Activated effector memory CD4-positive, alpha-beta T cell treated with Interleukin-2 at 50 U/mL for 16 hours (primary cell): ENCODE results near the gene RASSF8.

Source experiments
- DNase-seq: peaks from one replicate; pipeline ENCODE4 v3.0.0-alpha.2; 2020

RASSF8 gene

DNA sequence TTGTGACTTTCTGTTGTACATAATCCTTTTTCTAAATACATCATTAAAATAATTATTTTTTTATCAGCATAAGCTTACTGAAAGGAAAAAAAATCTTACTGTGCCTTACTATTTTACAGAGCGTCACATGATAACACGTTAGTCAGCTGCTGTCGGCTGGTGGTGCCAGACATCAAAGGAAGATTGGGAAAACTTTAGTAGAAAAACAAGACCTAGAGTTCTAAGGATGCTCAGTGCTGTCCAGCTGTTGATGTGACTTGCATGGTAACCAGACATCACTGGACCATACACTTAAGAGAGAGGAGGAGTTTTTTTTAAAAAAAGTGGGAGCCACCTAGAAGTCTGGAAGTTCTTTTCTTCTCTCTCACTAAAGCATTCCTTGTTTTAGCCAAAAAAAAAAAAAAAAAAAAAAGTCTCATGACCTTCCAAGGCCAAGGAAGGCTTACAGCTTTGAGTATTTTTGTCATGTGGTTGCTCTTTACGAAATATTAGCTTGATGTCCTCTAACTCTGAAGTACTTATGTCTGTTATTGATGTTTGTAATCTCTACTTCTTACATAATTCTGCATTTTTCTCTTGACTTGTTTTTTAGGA lies 4.5 kb downstream of the RASSF8 start:
- DNase-seq, result no peak

DNA sequence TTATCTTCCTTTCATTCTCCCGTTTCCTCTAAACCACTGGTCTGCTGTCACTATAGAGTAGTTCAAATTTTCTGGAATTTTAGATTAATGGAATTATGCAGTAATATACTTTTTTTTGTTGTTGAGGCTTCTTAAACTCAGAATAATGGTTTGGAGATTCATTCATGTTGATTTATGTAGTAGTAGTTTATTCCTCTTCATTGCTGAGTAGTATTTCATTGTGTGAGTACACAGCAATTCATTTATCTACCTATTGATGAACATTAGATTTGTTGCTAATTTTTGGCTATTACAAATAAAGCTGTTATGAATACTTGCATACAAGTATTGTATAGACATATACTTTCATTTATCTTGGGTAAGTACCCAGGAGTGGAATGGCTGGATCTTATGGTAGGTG lies 7.2 kb downstream of the RASSF8 start:
- DNase-seq, result no peak

DNA sequence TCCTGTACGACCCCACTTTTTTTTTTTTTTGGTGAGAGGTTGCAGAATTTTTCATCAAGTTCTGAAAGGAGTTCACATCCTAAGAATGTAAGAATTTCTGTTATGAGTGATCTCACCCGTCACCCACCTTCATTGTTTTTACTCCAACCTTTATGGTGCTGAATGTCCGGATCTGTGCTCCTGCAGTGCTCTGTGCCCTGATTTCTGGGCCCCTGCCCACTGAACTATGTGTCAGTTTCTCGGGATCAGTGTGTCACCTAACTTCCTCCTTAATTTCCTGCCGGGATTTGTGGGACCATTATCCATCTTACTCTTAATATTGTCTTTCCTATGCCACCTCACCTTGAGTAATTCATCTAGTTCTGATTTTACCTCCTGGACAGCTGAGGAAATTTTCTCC lies 11.6 kb downstream of the RASSF8 start:
- DNase-seq, result no peak

DNA sequence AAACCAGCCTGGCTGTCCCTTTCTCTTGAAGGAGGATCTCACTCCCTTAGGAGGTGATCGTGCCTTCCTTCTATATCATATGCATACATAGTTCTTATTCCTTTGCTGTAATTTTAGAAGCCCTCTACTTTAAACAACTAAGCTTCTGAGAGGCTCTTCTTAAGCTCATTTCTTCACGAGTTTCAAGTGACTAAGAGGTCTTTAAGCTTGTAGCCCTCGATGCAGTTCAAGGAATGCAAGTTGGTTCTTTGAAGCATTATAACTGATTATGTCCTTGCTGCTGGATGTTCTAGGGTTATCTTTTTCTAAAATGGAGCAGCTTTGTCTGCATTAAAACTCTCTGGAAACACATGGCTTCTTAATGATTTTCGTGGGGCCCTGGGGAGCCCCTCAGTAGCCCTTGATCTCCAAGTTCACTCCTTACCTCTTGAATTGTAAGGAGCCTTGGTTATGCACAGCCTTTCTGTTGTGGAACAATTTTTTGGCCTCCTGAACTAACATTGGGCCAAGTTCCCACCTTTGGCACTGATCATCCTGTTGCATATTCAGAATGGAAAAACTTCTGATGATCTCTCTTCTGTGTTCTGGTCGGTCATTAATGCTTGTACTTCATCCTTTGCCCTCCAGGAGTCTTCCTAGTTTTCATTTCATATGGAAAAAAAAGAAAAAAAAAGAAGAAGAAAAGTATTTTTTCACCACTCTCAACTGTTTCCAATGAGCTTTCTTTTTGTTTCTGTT lies 12.6 kb downstream of the RASSF8 start:
- DNase-seq, result no peak

DNA sequence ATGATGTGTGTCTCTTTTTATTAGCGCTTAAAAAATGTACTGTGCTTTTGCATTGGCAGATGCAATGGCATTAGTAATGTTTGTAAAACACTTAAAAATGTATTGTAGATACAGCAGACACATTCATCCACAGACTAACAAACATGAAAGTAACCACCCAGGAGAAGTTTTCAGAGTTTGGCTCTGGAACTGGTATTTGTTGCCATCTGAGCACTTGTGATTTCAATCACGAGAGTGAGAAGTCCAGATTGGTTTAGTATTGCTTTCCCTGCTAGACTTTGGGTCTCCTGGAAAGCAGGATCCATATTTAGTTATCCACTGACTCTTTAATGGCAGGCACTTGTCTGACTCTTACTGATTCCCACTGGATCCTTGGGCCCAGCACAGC lies 13.2 kb downstream of the RASSF8 start:
- DNase-seq, result no peak

DNA sequence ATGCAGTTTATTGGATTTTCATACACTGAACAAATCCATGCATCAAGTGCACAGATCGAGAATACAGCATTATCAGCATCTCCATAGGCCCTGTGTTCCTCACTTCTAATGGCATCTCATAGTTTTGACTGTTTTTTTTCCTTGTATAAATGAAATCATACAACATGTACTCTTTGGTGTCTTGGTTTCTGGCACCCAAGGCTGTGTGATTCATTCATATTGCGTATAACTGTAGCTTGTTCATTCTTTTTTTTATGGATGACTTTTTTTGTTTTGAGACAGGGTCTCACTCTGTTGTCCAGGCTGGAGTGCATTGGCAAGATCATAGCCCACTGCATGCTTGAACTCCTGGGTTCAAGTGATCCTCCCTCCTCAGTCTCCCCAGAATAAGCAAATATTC lies 14.3 kb downstream of the RASSF8 start:
- no peak for DNase-seq

DNA sequence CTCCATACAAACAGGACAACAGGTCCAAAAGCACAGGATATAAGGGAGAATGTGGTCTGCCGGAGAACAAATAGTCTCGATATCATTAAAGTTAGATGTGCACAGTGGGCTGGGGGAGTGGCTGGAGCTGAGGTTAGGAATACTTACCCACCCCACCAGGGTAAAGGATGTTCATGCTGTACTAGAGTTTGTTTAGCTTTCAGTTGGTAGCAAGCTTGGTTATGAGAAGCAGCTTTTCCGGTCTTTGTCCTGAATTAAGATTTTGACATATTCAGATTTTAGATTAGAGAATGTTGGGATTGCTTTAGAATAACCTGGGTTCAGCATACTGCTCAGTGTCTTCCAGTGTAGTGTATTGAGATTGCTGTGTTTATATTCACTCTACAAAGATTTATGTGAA lies 16.7 kb downstream of the RASSF8 start:
- no peak for DNase-seq

DNA sequence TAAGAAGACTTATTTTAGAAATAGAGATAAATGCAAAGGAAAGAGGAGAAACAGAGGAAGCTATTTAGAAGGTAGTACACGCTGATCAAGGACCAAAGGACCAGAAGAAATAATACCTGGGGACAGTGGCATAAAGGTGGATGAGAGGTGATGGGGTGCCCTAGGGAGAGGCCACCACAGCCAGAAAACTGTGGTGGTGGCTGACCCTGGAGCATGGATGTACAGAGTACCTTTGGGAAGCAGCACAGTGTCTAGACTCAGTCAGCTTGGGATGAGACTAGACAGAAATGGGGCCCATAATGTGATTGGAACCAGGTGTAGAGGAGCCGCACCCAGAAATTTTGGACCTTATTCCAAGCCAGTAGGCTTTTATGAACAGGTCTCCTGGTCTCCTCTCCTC lies 17.2 kb downstream of the RASSF8 start:
- no peak for DNase-seq

DNA sequence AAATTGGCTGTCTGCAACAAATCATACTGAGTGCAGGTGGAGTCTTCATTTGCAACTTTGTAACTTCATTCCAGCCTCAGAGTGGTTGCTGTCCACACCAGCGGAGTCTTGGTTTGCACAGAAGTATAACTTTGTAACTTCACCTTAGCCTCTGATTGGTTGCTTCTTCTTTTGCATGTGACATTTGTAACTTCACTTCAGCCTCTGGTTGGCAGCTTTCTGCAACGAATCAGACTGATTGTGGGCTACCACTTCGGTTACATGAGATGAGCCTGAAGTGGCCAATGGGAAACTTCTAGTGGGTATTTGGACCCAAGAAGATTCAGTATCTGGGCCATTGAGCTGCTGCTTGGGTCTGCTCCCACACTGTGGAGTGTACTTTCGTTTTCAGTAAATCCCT lies 17.8 kb downstream of the RASSF8 start:
- no peak for DNase-seq

DNA sequence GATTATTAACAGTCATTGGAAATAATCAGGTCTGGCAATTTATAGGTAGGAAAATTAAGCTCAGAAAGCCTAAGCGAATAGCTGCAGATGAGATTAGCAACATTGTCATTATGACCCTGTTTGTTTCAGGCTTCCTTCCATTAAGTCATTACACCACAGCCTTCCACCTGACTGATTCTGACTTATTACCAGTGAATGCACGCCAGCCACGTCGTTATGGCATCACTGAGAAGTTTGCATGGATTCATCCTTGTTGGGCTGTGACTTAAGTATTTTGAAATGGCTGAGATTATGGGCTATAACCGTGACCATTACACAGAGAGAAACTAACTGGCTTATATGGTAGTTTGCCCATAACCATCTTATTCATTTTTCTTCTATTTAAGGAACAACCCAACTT lies 18.6 kb downstream of the RASSF8 start:
- no peak for DNase-seq

DNA sequence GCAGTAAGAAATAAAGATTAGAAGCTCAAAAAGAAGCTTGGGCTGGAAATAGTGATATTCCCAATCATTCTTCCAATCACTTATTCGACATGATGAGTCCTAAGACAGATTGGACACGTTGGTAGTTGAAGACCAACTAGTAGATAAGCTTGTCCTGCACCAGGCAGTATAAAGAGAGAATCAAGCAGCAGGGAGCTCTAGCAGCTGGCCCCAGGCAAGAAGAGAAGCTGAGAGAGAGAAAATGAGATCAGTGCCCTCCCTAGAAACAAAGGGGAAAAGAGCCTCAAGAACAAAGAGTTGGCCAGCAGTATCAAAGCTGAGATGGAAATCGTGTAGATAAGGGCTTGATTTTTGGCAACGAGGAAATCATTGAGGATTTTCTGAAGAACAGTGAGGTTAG lies 20.6 kb downstream of the RASSF8 start:
- no peak for DNase-seq

DNA sequence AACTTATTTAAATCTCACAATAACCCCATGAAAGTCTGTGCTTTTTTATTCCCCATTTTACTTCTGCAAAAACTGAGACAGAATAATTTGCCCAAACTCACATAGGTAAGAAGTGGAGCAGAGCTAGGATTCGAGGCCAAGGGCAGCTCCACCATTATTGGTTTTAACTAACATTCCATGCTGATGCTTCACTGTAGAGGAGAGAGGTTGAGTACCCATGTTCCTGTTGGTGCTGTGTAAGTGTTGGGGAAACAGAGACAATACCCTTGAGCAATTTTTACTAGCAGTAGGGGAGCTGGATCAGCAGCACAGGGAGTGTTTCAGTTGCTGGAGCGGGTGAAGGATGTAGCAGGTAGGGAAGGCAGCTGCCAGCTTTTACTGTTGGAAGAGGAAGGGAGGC lies 21.1 kb downstream of the RASSF8 start:
- DNase-seq, result no peak

DNA sequence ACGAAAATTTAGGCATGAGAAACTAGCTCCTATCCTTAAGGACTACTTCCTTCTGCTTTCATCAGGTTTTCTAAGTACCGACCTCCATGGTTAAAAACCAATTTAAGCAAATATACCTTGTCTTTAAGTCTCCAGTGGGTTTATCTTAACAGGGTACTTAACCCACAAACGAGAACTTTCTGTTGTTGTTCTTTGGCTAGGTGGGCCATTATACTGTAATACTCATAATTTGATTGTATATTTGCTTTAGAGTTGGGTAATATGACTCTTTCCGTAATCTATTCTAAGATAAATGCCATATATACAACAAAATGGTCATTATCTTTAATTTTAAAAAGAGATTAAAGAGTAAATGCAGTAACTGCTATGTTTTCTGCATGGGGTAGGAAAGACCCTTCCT lies 21.6 kb downstream of the RASSF8 start:
- no peak for DNase-seq

DNA sequence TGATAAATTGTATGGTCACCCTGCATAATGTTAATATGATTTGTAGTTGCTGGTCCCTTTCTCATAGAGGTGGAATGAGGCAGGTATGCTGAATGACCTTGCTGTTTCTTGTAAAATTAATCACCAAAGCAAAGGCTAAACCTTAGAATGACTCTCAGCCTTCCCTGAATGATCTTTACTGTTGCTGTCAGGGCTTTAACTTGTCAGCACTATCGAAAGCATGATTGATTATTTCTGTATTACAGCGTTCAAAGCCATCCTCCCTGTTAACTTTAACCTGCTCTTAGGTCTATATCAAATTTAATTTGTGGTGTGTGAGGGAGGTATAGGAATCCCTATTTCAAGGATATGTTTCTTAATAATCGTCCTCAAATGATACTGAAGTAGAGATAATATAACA lies 23.1 kb downstream of the RASSF8 start:
- no peak for DNase-seq

DNA sequence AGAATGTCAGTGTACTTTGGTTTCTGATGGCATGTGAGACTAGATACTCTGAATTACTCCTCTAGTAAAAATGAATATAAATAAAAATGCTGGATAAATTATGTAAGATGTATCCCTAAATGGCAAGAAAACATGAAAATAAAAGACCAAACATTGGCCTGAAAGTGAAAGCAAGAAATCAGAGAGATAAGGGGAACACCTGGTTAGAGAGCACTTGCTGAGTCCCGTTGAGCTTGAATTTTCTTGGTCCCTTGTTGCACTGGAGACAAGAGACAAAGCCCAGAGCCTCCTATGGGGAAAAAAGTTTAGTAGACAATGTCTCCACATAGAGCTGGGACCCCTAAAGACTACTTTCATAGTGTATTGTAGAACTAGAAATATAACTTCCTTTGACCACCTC lies 23.9 kb downstream of the RASSF8 start:
- DNase-seq, result no peak

DNA sequence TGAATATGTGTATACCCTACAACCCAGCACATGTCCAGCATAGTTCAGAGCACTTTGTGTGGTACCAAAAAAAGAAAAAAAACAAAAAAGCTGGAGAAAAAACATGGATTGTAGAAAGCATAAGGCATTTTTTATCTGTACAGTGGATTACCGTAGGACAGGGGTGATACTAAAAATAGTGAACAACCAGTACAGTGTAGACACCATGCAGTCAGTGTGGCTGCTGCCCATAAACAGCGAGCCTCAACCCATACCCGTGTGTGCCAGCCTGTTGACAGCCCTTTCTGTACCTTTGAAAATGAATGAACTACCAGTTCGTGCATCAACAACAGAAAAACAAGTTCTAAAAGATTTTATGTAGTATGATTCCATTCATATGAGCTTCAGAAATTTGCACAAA lies 25.1 kb downstream of the RASSF8 start:
- no peak for DNase-seq

DNA sequence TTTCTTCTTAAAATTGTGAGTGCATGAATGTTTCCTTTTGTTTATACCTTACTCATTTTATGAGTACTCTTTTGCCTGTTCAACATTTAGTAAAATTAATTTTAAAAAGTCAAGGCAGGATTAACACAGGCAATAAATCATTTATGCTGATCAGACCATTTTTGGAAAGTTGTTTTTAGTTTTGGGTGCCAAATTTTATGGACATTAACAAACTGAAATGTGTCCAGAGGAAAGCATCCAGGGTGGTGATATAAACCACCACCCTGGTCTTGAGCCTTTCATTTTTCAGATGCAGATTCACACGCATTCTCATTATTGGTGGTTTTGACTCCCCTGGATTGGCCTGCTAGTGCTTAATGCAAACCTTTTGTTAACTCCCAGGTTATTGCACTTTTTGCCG lies 26.3 kb downstream of the RASSF8 start:
- DNase-seq, result no peak

DNA sequence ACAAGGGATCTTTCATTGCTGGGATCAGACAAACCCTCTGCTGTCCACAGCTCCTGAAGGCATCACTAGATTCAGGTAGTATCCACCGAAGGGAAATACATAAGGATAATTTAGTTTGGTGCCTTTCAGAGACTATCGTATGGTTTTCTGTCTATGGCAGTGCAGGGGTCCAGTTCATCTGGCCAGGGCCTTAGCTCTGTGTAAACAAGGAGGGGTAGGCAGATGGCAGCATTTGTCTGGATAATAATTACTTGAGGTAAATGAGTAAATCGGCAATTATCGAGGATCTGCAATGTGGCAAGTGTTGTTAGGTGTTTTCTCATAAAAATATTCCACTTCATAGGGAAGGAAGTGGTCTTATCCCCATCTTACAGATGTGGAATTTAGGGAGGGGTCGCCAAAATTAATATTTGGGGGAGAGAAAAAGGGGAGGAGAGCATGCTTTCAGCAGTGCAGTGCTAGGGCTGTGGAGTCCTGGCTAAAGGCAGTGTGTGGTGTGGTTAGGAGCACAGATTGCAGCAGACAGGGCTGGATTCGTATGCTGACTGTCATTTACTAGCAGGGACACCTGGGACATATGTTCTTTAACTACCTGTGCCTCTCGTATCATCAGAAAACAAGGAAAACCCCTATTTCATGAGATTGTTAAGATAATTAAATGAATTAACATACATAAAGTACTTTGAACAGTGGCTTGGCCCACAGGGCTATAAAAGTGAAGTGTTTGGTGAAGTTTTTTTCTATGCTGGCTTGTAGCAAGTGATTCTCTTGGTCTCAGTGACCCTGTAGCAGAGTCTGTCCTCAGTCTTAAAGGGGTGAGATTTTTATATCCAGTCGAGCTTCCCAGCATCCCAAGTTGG lies 27.1 kb downstream of the RASSF8 start:
- no peak for DNase-seq

DNA sequence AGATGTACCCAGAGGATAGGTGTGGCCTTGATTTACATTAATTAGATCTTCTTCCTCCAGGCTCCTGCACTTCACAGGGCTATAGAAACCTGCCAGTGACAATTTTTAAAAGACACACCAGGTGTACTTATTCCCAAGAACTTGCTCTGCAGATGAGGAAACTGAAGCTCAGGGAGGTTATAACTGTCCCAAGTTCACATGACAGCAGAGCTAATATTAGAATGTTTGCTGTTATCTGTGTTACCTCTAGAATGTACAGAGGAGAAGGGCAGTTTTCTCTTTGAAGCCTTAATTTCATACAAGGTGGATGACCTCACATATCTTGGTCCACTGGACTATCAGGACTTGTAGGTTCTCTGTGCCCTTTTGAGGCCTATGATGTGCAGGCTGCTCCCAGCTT lies 27.7 kb downstream of the RASSF8 start:
- no peak for DNase-seq

DNA sequence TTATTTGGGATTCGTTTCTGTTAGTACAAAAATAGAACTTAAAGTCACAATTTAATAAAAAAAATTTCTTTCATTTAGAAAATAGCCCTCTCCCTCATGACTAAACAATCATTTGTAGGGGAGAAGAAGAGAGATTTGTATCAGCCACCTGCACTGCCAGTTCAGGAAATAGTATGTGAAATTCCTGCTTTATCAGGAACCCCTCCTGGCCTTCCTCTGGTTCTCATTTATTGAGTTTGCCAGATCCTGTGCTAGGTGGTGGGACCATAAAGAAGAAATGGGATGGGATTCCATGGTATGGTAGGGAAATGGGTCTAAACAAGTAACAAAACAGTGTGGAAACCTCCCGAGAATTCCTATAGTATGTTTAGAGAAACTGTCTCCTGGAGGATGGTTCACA lies 30.0 kb downstream of the RASSF8 start:
- DNase-seq, result no peak

DNA sequence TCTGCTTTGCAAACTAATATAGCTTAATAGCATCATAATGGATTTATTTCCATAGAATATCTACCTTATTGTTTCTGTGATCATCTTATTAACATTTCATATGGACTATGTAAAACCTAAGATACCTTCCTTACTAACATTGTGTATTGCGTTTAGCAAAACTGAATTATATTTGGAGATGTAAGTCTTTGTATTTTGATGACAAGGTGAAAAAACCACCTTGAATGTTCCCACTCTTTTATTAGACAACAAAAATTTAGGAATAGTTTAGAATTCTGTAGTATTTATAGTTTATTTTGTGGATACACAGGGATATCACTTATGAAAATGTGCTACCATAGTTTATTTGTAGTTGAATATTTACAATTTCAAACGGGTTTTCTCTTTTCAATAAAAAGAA lies 32.0 kb downstream of the RASSF8 start:
- DNase-seq, result no peak

DNA sequence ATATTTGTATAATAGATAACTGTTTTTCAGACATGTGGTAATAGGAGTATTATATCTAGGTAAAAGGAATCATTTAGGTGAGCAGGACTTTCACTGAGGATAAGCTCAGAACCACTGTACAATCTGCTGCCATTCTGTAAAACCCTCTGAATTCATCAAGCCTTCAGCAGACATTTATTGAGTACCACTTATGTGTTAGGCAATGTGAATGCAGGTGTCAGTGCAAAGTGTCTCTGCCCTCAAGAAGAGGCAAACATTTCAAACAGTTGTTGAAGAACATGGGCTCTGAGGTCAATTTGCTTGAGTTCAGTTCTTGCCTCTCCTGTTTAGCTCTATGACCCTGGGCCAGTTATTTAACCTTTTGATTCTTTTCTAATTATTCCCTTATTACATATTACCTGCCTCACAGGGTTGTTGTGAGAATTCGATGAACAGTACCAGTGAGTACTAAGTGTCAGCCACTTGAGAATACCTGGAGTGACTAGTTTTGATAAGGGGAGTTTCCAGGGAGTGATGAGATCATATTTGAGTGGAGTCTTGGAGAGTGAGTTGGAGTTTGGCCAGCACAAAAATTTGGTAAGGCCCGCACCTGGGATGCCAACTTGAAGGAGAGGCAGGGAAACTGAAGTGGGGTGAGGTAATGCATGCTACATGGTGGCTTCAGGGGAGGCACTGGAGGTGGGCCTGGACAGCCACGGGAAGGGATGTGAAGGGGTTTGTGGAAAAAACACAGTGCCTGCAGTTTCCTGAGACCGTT lies 33.7 kb downstream of the RASSF8 start:
- no peak for DNase-seq

DNA sequence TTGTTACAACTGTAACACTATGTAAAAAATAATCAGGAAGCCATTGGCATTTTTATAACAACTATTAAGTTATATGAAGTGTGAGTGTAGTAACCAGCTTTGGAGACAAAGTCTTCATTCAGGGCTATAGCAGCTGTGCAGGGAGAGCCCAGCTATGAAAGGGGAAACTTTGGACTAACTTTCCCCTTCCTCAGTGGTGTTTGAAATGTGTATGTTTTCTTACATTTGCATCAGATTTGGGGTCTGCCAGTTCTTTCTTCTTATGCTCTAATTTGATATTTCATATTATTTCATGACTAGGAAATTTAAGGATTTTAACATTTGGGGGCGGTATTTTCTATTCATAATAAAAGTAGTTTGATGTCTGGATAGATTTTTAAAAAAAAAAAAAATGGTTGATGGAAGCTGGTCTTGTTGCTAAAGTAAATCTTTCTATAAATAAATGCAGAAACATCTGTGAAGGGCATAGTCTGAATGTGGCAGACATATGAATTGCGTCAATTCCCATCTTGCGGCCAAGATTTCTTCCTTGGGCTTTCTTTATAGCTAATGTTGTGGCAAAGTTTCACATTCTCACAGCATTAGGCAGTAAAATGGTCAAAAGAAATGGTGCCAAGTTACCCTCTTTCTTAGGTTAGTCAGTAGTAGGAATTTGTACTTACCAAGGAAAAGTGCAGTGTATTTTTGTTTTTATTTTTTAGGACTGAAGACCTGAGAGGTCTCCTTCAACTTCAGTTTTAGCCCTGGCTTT lies 35.6 kb downstream of the RASSF8 start:
- no peak for DNase-seq
